GM06990 (cell line): ENCODE data around the gene TARBP2.

Source experiments
- DNase-seq: peaks from one replicate; pipeline ENCODE4 v3.0.0-alpha.2; 2011; ENCODE audit not compliant: insufficient read length; ENCODE audit errors: extremely low read depth
- H3K27me3 ChIP-seq: replicated peaks from 2 replicates; pipeline ENCODE4 v1.6.0; 2011; ENCODE audit warnings: low read length; ENCODE audit not compliant: control insufficient read depth, insufficient read depth
- H3K36me3 ChIP-seq: 2 replicates; pipeline ENCODE4 v1.5.1; 2011; ENCODE audit warnings: low read length; ENCODE audit not compliant: control insufficient read depth, insufficient read depth
- H3K4me3 ChIP-seq: replicated peaks from 2 replicates; pipeline ENCODE4 v1.5.1; 2011; ENCODE audit warnings: low read depth, mild to moderate bottlenecking, control low read depth, low read length
- CTCF ChIP-seq: IDR thresholded peaks from 2 replicates; pipeline ENCODE4 v1.5.1; 2011; ENCODE audit warnings: low read length, control low read depth, mild to moderate bottlenecking, inconsistent platforms; ENCODE audit not compliant: insufficient read depth, poor library complexity, severe bottlenecking

Gene TARBP2

DNA sequence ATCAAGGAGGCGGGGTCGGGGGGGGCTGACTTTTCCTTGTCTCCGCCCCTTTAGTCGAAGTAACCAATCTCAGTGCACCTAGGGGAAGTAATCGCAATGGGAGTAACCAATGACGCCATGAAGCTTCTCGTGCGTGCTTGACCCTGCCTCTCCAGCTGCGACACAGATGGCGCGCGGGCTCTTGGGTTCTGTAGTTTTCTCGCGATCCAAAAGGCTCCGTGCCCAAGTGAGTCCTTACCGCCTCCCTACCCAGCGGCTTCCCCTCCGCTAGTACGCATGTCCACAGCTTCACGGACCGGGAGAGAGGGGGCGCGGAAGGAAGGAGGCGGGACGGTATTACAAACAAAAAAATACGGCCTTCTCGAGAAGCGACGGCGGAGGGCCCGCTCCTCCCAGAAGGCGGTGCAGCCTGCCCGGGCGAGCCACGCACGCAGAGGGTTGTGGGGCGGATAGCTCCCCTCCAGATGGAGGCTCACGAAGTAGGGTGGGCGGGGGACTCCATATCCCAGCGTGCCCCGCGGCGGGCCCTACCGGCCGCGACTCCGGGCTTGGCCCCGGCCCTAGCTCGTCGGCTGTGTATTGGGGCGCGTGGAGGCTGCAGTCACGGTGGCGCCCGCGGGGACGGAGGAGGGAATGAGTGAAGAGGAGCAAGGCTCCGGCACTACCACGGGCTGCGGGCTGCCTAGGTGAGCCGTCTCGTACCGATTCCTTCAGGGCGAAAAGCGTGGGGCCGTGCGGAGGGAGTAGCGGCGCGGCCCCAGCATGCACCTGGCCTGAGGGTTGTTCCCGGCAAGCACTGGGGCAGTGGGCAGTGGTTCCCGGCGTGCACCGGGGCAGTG, at the start of gene TARBP2:
Gene TARBP2, plus strand, starts transcription at position 508 of the 839 bp plus-strand sequence. Its CDS starts 126 bp downstream, at position 634.
- Histone ChIP-seq H3K36me3 (peaks cover 9% of the 10 kb centered on the region), H3K27me3 (no peaks in the 10 kb centered on the region), H3K4me3 (peak within 1 kb of the TSS; percentile 85)
- peak; percentile 96 for DNase-seq
- TF ChIP-seq CTCF, result peak; percentile 1

GRCh38 chr12:53451661-53452158, 49.4 kb upstream of the TARBP2 start, which contains the start of gene PCBP2:
Gene PCBP2 (plus strand): TSS chr12:53452102. CDS start chr12:53454801, 2,699 bp downstream.
- TF ChIP-seq CTCF, result peak; percentile 95
- Histone ChIP-seq H3K27me3 (no peaks in the 10 kb centered on the region), H3K36me3 (peaks cover 17% of the 10 kb centered on the region), H3K4me3 (peak within 1 kb of the TSS; percentile 90)
- DNase-seq, result peak; percentile 99

GRCh38 chr12:53452159-53453077, 48.7 kb upstream of the TARBP2 start:
- Histone ChIP-seq H3K36me3 (peaks cover 21% of the 10 kb centered on the region), H3K4me3 (peak overlapping the region; percentile 90), H3K27me3 (no peaks in the 10 kb centered on the region)
- DNase-seq, result peak; percentile 88
- TF ChIP-seq CTCF, result peak; percentile 65

- H3K36me3 ChIP-seq, result peaks cover 26% of the 10 kb centered on the region
Observed at GRCh38 chr12:53453953-53454640, 47.0 kb upstream of the TARBP2 start.

More at GRCh38 chr12:53453953-53454640, 47.0 kb upstream of the TARBP2 start:
- no peak for DNase-seq
- Histone ChIP-seq H3K27me3 (no peaks in the 10 kb centered on the region), H3K4me3 (peak overlapping the region; percentile 90)
- TF ChIP-seq CTCF, result no peak
